IPS DF 19.7 (cell line): ENCODE measurements around the gene CRYBA1.
"Not testable (repeated sequence)": the region's sequence is repeated elsewhere in the genome, so short reads cannot be mapped to it uniquely, and the experiment has no call there.

Experiments used
- DNase-seq: peaks from one replicate; pipeline ENCODE4 v3.0.0-alpha.2; 2013; ENCODE audit warnings: low read depth, low spot score

CRYBA1 gene

GRCh38 chr17:29246628-29247027 is at the start of gene CRYBA1:
TSS of gene CRYBA1 (plus strand) at chr17:29246859. CDS start at chr17:29246864, 5 bp downstream.
- no peak for DNase-seq

GRCh38 chr17:29197516-29198272 is 49.0 kb upstream of the CRYBA1 start:
- no peak for DNase-seq

- not testable (repeated sequence) for DNase-seq
These were observed 42.4 kb upstream of the CRYBA1 start for GRCh38 chr17:29204068-29204804.

- no peak for DNase-seq
These were observed 41.6 kb upstream of the CRYBA1 start for GRCh38 chr17:29205047-29205446.

GRCh38 chr17:29207975-29208374 is 38.7 kb upstream of the CRYBA1 start:
- no peak for DNase-seq

GRCh38 chr17:29209073-29209472 is 37.6 kb upstream of the CRYBA1 start:
- no peak for DNase-seq

GRCh38 chr17:29210879-29211278 is 35.8 kb upstream of the CRYBA1 start:
- DNase-seq = no peak

GRCh38 chr17:29212094-29212631 is 34.5 kb upstream of the CRYBA1 start:
- DNase-seq = no peak

- no peak for DNase-seq
These were observed 34.0 kb upstream of the CRYBA1 start for GRCh38 chr17:29212681-29213121.

GRCh38 chr17:29214215-29215146 is 32.2 kb upstream of the CRYBA1 start:
- DNase-seq = no peak

GRCh38 chr17:29215174-29215573 is 31.5 kb upstream of the CRYBA1 start:
- DNase-seq = no peak

GRCh38 chr17:29215717-29216116 is 30.9 kb upstream of the CRYBA1 start:
- DNase-seq = no peak

- no peak for DNase-seq
These were observed 30.5 kb upstream of the CRYBA1 start for GRCh38 chr17:29216181-29216580.

GRCh38 chr17:29216856-29217255 is 29.8 kb upstream of the CRYBA1 start:
- DNase-seq = no peak

GRCh38 chr17:29219378-29220047 is 27.1 kb upstream of the CRYBA1 start:
- peak; percentile 74 for DNase-seq

- not testable (repeated sequence) for DNase-seq
These were observed 25.3 kb upstream of the CRYBA1 start for GRCh38 chr17:29221338-29221737.

GRCh38 chr17:29225396-29225795 is 21.3 kb upstream of the CRYBA1 start:
- DNase-seq = no peak

- no peak for DNase-seq
These were observed 13.4 kb upstream of the CRYBA1 start for GRCh38 chr17:29233301-29233700.

- not testable (repeated sequence) for DNase-seq
These were observed 11.7 kb upstream of the CRYBA1 start for GRCh38 chr17:29234972-29235371.

- no peak for DNase-seq
These were observed 10.8 kb upstream of the CRYBA1 start for GRCh38 chr17:29235904-29236303.
